Spleen (tissue), 11 donors: ENCODE data around the gene STAT1. TPM values are rescaled to one million over a fixed set of nuclear protein-coding genes. Genes with fewer than 3 reads are reported as not detected.
A peak's percentile ranks its signal among the peaks of the same experiment; 100 is the strongest.

Experiments used
- DNase-seq: peaks from one replicate; pipeline ENCODE4 v3.0.0-alpha.2; 2020
- H3K27ac ChIP-seq, 8 donors: fragments of 200-600 bp; sonication (generic) in 7 of 8; 1 replicate in 4 of 8; 2 replicates in 4 of 8; pipeline versions ENCODE4 v1.5.0 to v1.8.0; 2016 to 2021; ENCODE audit warnings: inconsistent platforms in 4 of 8, mild to moderate bottlenecking in 4 of 8, moderate library complexity in 1 of 8
- H3K27me3 ChIP-seq, 7 donors: fragments of 200-600 bp; sonication (generic) in 6 of 7; replicated peaks in 1 of 7; 1 replicate in 4 of 7; 2 replicates in 3 of 7; pipeline versions ENCODE4 v1.5.0 to v1.8.0; 2016 to 2021; ENCODE audit warnings: inconsistent platforms in 3 of 7, mild to moderate bottlenecking in 1 of 7
- H3K36me3 ChIP-seq, 6 donors: fragments of 200-600 bp; sonication (generic) in 5 of 6; 1 replicate in 4 of 6; 2 replicates in 2 of 6; pipeline versions ENCODE4 v1.5.0 to v1.8.0; 2016 to 2021; ENCODE audit warnings: inconsistent platforms in 2 of 6
- H3K4me1 ChIP-seq, 6 donors: fragments of 200-600 bp; sonication (generic) in 5 of 6; 1 replicate in 3 of 6; 2 replicates in 3 of 6; pipeline versions ENCODE4 v1.5.0 to v1.8.0; 2016 to 2021; ENCODE audit warnings: inconsistent platforms in 3 of 6
- H3K4me3 ChIP-seq, 8 donors: fragments of 200-600 bp; sonication (generic) in 7 of 8; 1 replicate in 4 of 8; 2 replicates in 4 of 8; pipeline versions ENCODE4 v1.5.0 to v1.8.0; 2016 to 2021; ENCODE audit warnings: inconsistent platforms in 4 of 8, mild to moderate bottlenecking in 4 of 8, moderate library complexity in 2 of 8
- H3K9me3 ChIP-seq, 8 donors: fragments of 200-600 bp; sonication (generic) in 7 of 8; 1 replicate in 4 of 8; 2 replicates in 4 of 8; pipeline versions ENCODE4 v1.5.0 to v1.8.0; 2016 to 2021; ENCODE audit warnings: inconsistent platforms in 4 of 8
- POLR2A ChIP-seq, 3 donors: fragments of 450-650 bp; IDR thresholded peaks; one replicate each; pipeline ENCODE4 v1.5.1; 2017; ENCODE audit warnings: antibody characterized with exemption in 3 of 3, mild to moderate bottlenecking in 1 of 3
- POLR2AphosphoS5 ChIP-seq, 3 donors: sonication (generic); formaldehyde crosslinking; IDR thresholded peaks; one replicate each; pipeline ENCODE4 v1.5.1; 2017; ENCODE audit warnings: antibody characterized with exemption in 3 of 3
- WGBS, 5 donors: extraction: QIAGEN DNeasy Blood & Tissue Kit in 3 of 5; methylation state at CpG; one replicate each; pipeline versions ENCODE4 v1.1.5 to v1.1.7; 2013 to 2018; 5-methylcytosine and 5-hydroxymethylcytosine counted together
- intact Hi-C: fragments of 100-400 bp; cut with DNase I; formaldehyde crosslinking; loops from one replicate; pipeline ENCODE4 v1.15.0; 2023; ENCODE audit warnings: low total_unique reads
- polyA plus RNA-seq, 3 donors: library from polyadenylated mRNA; stranded (reverse); fragments of 200-250 nt; gene quantifications; one replicate each; pipeline ENCODE4 v1.2.1, GENCODE V29; 2013
- total RNA-seq, 7 donors: library from RNA; depleted of rRNA in 3 of 7; stranded (reverse); fragments of >200 nt in 3 of 7; fragmentation: NEBNext Ultra II Directional in 4 of 7; extraction: Animal tissue kit (Norgen Biotek cat#: 25700) in 4 of 7; gene quantifications; one replicate each; pipeline versions ENCODE4 v1.1.0 to v1.2.1, GENCODE V29; 2016 to 2021
- TF ChIP-seq, protein P1 (sequence below), 11 experiments: fragments of 200-600 bp in 7 of 11; fragments of 450-650 bp in 4 of 11; sonication (generic) in 4 of 11; IDR thresholded peaks in 8 of 11; conservative IDR thresholded peaks in 3 of 11; 1 replicate in 7 of 11; 2 replicates in 4 of 11; pipeline versions ENCODE4 v1.4.0 to v1.8.0; 2016 to 2021; ENCODE audit warnings: antibody characterized with exemption in 11 of 11, inconsistent platforms in 4 of 11, mild to moderate bottlenecking in 1 of 11
- donor health status: healthy with polysubstance abuse.
- donor health status: DM: no; HTN: no; CAD: no; lungs with moderate emphysema.
- donor health status: DM: no; HTN: no; CAD: no.
- donor health status: Bipolar disorder and iron deficiency.
- donor health status: healthy.
- donor health status: DM: no; HTN: no; CAD: no.
- donor health status: DM: yes; HTN: yes; CAD: no.

The STAT1 gene
- total and polyA plus RNA-seq, 10 donors, result 19.5 to 246 (median 119) TPM

DNA sequence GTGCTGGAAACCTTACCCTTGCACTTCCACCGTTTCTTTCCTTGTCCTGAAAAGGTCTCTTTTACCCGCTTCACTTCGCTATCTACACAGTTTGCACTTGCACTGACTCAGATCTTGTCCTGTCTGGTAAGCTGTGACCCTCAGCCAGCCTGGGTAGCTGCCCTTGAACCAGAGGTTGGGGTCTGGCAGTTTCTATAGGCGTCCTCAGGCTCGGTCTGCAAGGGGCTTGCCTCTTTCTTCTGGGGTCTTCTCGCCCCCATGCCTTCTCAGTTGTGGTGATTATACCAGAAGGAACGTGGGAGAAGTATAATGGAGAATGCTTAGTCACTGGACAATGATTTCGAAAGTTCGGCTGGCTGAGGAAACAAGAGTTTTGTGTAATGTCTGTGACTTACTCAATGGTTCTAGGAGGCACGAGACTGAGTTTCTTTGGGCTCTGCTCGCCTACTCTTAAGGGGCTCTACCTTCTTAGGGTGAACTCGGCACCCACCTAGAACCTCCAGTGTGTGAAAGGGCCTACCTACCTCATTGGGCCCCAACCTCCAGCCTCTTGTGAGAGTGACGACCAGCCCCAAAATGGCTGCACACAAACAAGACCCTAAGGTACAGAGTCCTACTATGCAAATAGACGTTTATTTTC lies 6.9 kb upstream of the STAT1 start:
- WGBS, 5 donors, result 10 to 19% (median 17%) methylated on average over 14 of the region's 14 CpGs
- intact Hi-C loops, result no loop called here
- H3K36me3 ChIP-seq, result no peaks in the 10 kb centered on the region
- TF ChIP-seq POLR2A (IDR thresholded peaks at IDR 0.05), result no peak
- TF ChIP-seq, protein P1, sequence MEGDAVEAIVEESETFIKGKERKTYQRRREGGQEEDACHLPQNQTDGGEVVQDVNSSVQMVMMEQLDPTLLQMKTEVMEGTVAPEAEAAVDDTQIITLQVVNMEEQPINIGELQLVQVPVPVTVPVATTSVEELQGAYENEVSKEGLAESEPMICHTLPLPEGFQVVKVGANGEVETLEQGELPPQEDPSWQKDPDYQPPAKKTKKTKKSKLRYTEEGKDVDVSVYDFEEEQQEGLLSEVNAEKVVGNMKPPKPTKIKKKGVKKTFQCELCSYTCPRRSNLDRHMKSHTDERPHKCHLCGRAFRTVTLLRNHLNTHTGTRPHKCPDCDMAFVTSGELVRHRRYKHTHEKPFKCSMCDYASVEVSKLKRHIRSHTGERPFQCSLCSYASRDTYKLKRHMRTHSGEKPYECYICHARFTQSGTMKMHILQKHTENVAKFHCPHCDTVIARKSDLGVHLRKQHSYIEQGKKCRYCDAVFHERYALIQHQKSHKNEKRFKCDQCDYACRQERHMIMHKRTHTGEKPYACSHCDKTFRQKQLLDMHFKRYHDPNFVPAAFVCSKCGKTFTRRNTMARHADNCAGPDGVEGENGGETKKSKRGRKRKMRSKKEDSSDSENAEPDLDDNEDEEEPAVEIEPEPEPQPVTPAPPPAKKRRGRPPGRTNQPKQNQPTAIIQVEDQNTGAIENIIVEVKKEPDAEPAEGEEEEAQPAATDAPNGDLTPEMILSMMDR (IDR thresholded peaks at IDR 0.05 in 8 of 11, conservative IDR thresholded peaks at IDR 0.05 in 3 of 11), result peak in 1 of 11 experiments; percentile 5
- DNase-seq, result no peak
- H3K4me1 ChIP-seq, result peaks cover 19 to 78% (median 45%) of the 10 kb centered on the region in 6 donors
- no peaks in the 10 kb centered on the region for H3K27me3 ChIP-seq
- peak overlapping the region; percentile 82 to 96 (median 94) for H3K27ac ChIP-seq
- H3K9me3 ChIP-seq, result no peaks in the 10 kb centered on the region
- peak overlapping the region; percentile 55 to 93 (median 77) for H3K4me3 ChIP-seq

DNA sequence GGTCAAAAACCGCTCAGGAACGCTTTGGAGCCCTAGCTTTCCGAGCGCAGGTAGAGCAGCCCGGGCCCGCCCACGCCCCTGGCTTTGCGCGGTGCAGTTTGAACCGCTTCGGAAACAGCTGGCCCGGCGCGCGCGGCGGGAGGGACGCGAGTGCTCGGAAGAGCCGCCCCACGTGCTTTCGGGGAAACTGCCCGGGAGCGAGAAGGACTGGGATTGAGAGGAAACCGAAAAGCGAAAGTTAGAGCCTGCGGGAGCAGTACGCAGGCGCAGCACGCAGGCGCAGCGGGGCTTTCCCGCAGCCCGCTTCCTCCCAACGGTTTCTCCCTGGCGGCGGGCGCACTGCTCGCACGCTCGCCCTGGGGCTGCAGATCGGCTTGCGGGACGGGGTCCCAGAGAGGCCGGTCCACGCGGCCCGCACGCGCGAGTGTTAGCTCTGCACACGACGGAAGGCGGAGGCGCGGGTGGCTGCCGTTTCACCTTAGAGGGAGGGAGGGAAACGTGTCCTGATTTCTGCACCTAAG lies 6.3 kb upstream of the STAT1 start:
- WGBS, 5 donors, result 0 to 1% (median 0%) methylated on average over 58 to 59 of the region's 59 CpGs

DNA sequence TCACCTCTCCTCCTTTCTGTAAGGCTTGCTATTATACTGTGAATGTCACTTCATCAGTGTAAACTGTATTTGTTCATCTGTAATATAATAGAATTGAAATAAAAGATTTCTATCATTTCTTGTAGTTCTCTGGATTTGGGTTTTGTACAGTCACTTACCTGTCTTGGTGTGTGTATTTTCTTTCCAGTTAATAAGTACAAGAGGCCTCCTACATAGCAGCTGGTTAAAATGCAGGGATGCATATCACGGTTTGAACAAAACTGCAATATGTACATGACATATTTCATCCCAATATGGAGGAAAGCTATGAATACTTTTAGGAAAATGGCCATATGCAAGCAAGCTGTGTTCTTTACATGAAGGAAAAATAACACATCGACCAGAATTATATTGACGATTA lies 5.4 kb upstream of the STAT1 start:
- WGBS, 5 donors, result 87 to 95% (median 91%) methylated on average over 3 of the region's 3 CpGs
- no peaks in the 10 kb centered on the region for H3K9me3 ChIP-seq
- DNase-seq, result no peak
- intact Hi-C loops, result no loop called here
- H3K36me3 ChIP-seq, result no peaks in the 10 kb centered on the region
- H3K4me3 ChIP-seq, result no peak overlapping the region
- peak overlapping the region in 5 of 8 donors; percentile 86 to 96 (median 95) for H3K27ac ChIP-seq
- TF ChIP-seq, protein P1 (IDR thresholded peaks at IDR 0.05 in 8 of 11, conservative IDR thresholded peaks at IDR 0.05 in 3 of 11), result no peak
- TF ChIP-seq POLR2A (IDR thresholded peaks at IDR 0.05), result no peak
- TF ChIP-seq POLR2AphosphoS5 (IDR thresholded peaks at IDR 0.05), result no peak
- peaks cover 32 to 79% (median 55%) of the 10 kb centered on the region in 6 donors for H3K4me1 ChIP-seq
- no peaks in the 10 kb centered on the region for H3K27me3 ChIP-seq

More for the DNA sequence above, 6.3 kb upstream of the STAT1 start:
- Histone ChIP-seq H3K36me3 (no peaks in the 10 kb centered on the region), H3K9me3 (no peaks in the 10 kb centered on the region), H3K4me3 (peak overlapping the region; percentile 55 to 93 (median 77)), H3K4me1 (peaks cover 23 to 78% (median 46%) of the 10 kb centered on the region in 6 donors), H3K27ac (peak overlapping the region; percentile 82 to 96 (median 94)), H3K27me3 (no peaks in the 10 kb centered on the region)
- intact Hi-C loops, result no loop called here
- DNase-seq, result peak; percentile 98
- TF ChIP-seq, protein P1 (IDR thresholded peaks at IDR 0.05 in 8 of 11, conservative IDR thresholded peaks at IDR 0.05 in 3 of 11), result peak in 9 of 11 experiments; percentile 20 to 63 (median 43)
- peak; percentile 98 to 100 (median 99) for TF ChIP-seq POLR2AphosphoS5 (IDR thresholded peaks at IDR 0.05)
- peak; percentile 63 to 95 (median 93) for TF ChIP-seq POLR2A (IDR thresholded peaks at IDR 0.05)

DNA sequence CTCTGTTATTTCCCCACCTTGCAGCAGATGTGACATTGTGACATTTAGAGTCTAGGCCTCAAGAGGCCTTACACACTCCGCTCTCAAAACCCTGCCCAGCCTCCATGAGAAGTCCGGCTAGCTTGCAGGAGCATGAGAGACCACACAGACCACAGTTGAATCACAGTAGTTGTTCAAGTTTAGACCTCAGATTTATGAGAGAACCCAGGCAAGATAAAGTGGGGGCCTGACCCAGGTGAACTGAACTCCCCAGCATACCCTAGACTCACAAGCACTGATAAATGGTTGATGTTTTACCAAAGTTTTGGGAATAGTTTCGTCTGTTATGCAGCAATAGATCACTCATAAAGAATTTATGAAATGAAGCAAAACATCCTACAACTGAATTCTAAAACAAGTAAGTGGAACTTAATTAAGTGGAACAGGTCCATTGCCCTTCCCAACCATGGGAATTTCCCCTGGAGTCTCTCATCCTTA lies 4.7 kb upstream of the STAT1 start:
- no peak for DNase-seq

More for the DNA sequence above, 4.7 kb upstream of the STAT1 start:
- WGBS, 5 donors, result 80 to 90% (median 82%) methylated on average over 3 of the region's 3 CpGs
- no peaks in the 10 kb centered on the region for H3K9me3 ChIP-seq
- no peaks in the 10 kb centered on the region for H3K27me3 ChIP-seq
- no peak for TF ChIP-seq POLR2A (IDR thresholded peaks at IDR 0.05)
- TF ChIP-seq, protein P1 (IDR thresholded peaks at IDR 0.05 in 8 of 11, conservative IDR thresholded peaks at IDR 0.05 in 3 of 11), result no peak
- no peak for TF ChIP-seq POLR2AphosphoS5 (IDR thresholded peaks at IDR 0.05)
- peaks cover 32 to 73% (median 54%) of the 10 kb centered on the region in 6 donors for H3K4me1 ChIP-seq
- intact Hi-C loops, result no loop called here
- no peak overlapping the region for H3K4me3 ChIP-seq
- H3K27ac ChIP-seq, result peak overlapping the region in 5 of 8 donors; percentile 30 to 96 (median 94)
- H3K36me3 ChIP-seq, result no peaks in the 10 kb centered on the region
